Panc1 (cell line): Measurements from ENCODE around the gene UGT1A10. TPM values are rescaled to one million over a fixed set of nuclear protein-coding genes. Genes with fewer than 3 reads are reported as not detected.

Experiments
- ATAC-seq: fragments of 200-7000 bp; cut with Tn5 transposase; 2 replicates; pipeline ENCODE4 v1.9.1; 2020; ENCODE audit warnings: mild to moderate bottlenecking, moderate library complexity
- BruUV-seq: library from RNA; stranded (reverse); fragments of 400-500 nt; replicated peaks from 2 replicates; lab custom pipeline; 2021; lab: Mats Ljungman, UMichigan
- CTCF ChIA-PET: fragments of 300-600 bp; sonication (Branson Sonifier 250); formaldehyde crosslinking; loops from one replicate; lab custom pipeline; 2022; ENCODE audit warnings: antibody characterized with exemption; lab: Charles Lee
- POLR2A ChIA-PET: fragments of 300-600 bp; sonication (Branson Sonifier 250); formaldehyde crosslinking; loops from one replicate; lab custom pipeline; 2022; ENCODE audit warnings: antibody characterized with exemption; lab: Charles Lee
- DNase-seq: peaks from one replicate; pipeline ENCODE4 v3.0.0-alpha.2; 2010; ENCODE audit warnings: low read depth, low spot score
- H3K27ac ChIP-seq: 2 replicates; pipeline ENCODE4 v1.5.1; 2011; ENCODE audit warnings: mild to moderate bottlenecking, low read length, inconsistent platforms
- H3K27me3 ChIP-seq: fragments of 200-500 bp; sonication (Bioruptor generic); 2 replicates; pipeline ENCODE4 v1.6.0; 2014; ENCODE audit warnings: low read length, inconsistent platforms; ENCODE audit not compliant: control insufficient read depth, insufficient read depth
- H3K36me3 ChIP-seq: fragments of 200-500 bp; sonication (Bioruptor generic); 2 replicates; pipeline ENCODE4 v1.5.1; 2014; ENCODE audit warnings: inconsistent platforms, mild to moderate bottlenecking, low read length, moderate library complexity; ENCODE audit not compliant: control insufficient read depth, insufficient read depth
- H3K4me1 ChIP-seq: 2 replicates; pipeline ENCODE4 v1.5.1; 2011; ENCODE audit warnings: inconsistent platforms, mild to moderate bottlenecking, low read length, moderate library complexity; ENCODE audit not compliant: control insufficient read depth, insufficient read depth
- H3K4me3 ChIP-seq, 2 experiments: 2 replicates each; pipeline ENCODE4 v1.5.1; 2011 to 2012; ENCODE audit warnings: low read depth in 2 of 2, low read length in 2 of 2, mild to moderate bottlenecking in 2 of 2, inconsistent platforms in 1 of 2, moderate library complexity in 1 of 2
- H3K9me3 ChIP-seq: fragments of 200-500 bp; sonication (Bioruptor generic); 2 replicates; pipeline ENCODE4 v1.5.1; 2014; ENCODE audit warnings: low read depth, mild to moderate bottlenecking, inconsistent platforms, low read length, moderate library complexity; ENCODE audit not compliant: control insufficient read depth, insufficient read depth
- POLR2AphosphoS5 ChIP-seq: IDR thresholded peaks from 2 replicates; pipeline ENCODE4 v1.6.1; 2012; ENCODE audit warnings: mild to moderate bottlenecking, low read depth, low read length, moderate library complexity
- REST ChIP-seq, 2 experiments: IDR thresholded peaks; 2 replicates each; pipeline ENCODE4 v1.6.1; 2011 to 2012; ENCODE audit warnings: low read depth in 2 of 2, control low read depth in 1 of 2, low read length in 1 of 2, mild to moderate bottlenecking in 1 of 2, moderate library complexity in 1 of 2; ENCODE audit not compliant: insufficient read depth in 1 of 2
- SIN3A ChIP-seq: IDR thresholded peaks from 2 replicates; pipeline ENCODE4 v1.6.1; 2012; ENCODE audit warnings: low read depth, mild to moderate bottlenecking, low read length, moderate library complexity, borderline replicate concordance; ENCODE audit not compliant: insufficient read depth
- TCF7L2 ChIP-seq: IDR thresholded peaks from 2 replicates; pipeline ENCODE4 v1.6.1; 2011; ENCODE audit warnings: mild to moderate bottlenecking, low read depth, low read length, inconsistent platforms
- in situ Hi-C: cut with HindIII; loops from 2 replicates; pipeline ENCODE4 v1.10.0; 2016; ENCODE audit warnings: low sequenced_read_pairs, low pct_unique_long_range_greater_than_20kb
- intact Hi-C: fragments of 100-400 bp; cut with micrococcal nuclease; formaldehyde crosslinking; loops from one replicate; pipeline ENCODE4 v1.10.0; 2022; ENCODE audit not compliant: unreplicated experiment
- total RNA-seq: library from RNA; stranded (reverse); gene quantifications from one replicate; pipeline ENCODE4 v1.2.1, GENCODE V29; 2021; ENCODE audit not compliant: unreplicated experiment
- TF ChIP-seq, protein P1 (sequence below): fragments of 450-650 bp; IDR thresholded peaks from 2 replicates; pipeline ENCODE4 v1.5.1; 2017; ENCODE audit warnings: mild to moderate bottlenecking

Gene UGT1A10
- total RNA-seq, 1 experiment from 2014 or later, result not detected

DNA sequence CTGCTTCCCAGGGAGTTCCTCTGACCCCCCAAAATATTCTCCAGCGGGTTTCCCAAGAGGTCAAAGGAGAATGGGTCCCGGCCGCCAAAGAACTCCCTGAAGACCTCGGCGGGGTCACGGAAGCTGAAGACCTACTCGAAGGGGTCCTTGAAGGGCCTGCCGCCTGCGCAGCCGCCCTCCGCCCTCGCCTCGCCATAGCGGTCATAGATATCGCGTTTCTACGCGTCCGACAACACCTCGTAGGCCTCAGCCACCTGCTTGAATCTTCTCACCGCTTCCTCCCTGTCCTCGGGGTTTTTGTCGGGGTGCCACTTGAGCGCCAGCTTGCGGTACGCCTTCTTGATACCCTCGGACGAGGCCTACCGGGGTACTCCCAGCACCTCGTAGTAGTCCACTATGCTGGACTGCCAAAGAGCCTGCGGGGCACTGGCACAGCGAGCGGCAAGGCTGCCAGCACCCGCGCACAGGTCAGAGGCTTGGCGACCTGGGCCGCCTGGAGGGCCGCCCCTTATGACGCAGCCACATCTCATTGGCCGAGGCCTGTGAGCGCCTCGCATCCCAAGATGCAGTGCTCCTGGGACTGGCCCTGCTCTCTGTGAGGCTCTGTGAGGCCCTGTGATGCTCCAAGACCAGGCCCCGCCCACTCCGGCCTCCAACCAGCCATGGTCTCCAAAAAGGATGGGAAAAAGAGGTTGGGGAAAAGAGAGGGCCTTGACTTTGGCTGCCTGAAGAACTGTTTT is 118.8 kb downstream of the UGT1A10 start:
- H3K27ac ChIP-seq, result no peak overlapping the region
- DNase-seq, result no peak
- no peak for ATAC-seq
- CTCF ChIA-PET, result no interaction called here
- in situ Hi-C loops (no loop called here), intact Hi-C loops (no loop called here)
- no peak for TF ChIP-seq TCF7L2
- TF ChIP-seq SIN3A, result no peak
- TF ChIP-seq, protein P1, sequence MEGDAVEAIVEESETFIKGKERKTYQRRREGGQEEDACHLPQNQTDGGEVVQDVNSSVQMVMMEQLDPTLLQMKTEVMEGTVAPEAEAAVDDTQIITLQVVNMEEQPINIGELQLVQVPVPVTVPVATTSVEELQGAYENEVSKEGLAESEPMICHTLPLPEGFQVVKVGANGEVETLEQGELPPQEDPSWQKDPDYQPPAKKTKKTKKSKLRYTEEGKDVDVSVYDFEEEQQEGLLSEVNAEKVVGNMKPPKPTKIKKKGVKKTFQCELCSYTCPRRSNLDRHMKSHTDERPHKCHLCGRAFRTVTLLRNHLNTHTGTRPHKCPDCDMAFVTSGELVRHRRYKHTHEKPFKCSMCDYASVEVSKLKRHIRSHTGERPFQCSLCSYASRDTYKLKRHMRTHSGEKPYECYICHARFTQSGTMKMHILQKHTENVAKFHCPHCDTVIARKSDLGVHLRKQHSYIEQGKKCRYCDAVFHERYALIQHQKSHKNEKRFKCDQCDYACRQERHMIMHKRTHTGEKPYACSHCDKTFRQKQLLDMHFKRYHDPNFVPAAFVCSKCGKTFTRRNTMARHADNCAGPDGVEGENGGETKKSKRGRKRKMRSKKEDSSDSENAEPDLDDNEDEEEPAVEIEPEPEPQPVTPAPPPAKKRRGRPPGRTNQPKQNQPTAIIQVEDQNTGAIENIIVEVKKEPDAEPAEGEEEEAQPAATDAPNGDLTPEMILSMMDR, result no peak
- TF ChIP-seq REST (IDR thresholded peaks at IDR 0.05; ENCODE audit: insufficient read depth in 1 of 2, low read depth in 2 of 2, low read length in 1 of 2), result no peak
- no peak for TF ChIP-seq POLR2AphosphoS5
- no peak overlapping the region for H3K4me3 ChIP-seq
- no peaks in the 10 kb centered on the region for H3K4me1 ChIP-seq
- POLR2A ChIA-PET, result no interaction called here
- no peaks in the 10 kb centered on the region for H3K9me3 ChIP-seq
- no TSS peak for BruUV-seq
- H3K27me3 ChIP-seq, result no peaks in the 10 kb centered on the region
- no peaks in the 10 kb centered on the region for H3K36me3 ChIP-seq

DNA sequence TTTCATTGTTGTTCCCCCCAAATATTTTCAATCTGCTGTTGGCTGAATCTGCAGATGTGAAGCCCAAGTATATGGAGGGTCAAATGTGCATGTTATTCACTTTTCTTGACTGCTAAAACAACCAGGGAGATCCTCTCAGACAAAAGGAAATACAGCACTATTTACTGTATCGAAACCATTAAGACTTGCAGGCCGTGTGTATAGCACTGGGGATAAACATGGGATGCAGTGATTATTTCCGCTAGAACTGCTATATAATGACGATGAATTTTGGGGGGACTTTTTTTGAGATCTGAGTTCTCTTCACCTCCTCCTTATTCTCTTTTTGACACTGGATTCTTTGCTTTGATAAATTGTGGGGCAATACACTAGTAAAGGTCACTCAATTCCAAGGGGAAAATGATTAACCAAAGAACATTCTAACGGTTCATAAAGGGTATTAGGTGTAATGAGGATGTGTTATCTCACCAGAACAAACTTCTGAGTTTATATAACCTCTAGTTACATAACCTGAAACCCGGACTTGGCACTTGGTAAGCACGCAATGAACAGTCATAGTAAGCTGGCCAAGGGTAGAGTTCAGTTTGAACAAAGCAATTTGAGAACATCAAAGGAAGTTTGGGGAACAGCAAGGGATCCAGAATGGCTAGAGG is 120.3 kb downstream of the UGT1A10 start:
- in situ Hi-C loops, result no loop called here
- POLR2A ChIA-PET, result no interaction called here

More for the DNA sequence above, 120.3 kb downstream of the UGT1A10 start:
- CTCF ChIA-PET, result no interaction called here
- no peaks in the 10 kb centered on the region for H3K9me3 ChIP-seq
- H3K27me3 ChIP-seq, result no peaks in the 10 kb centered on the region
- no peaks in the 10 kb centered on the region for H3K36me3 ChIP-seq
- no TSS peak for BruUV-seq
- intact Hi-C loops, result no loop called here
- TF ChIP-seq REST (IDR thresholded peaks at IDR 0.05; ENCODE audit: insufficient read depth in 1 of 2, low read depth in 2 of 2, low read length in 1 of 2) (no peak), SIN3A (no peak), POLR2AphosphoS5 (no peak), TCF7L2 (no peak)
- TF ChIP-seq, protein P1, result no peak
- ATAC-seq, result no peak
- no peak overlapping the region for H3K27ac ChIP-seq
- DNase-seq, result no peak
- H3K4me1 ChIP-seq, result no peaks in the 10 kb centered on the region
- no peak overlapping the region for H3K4me3 ChIP-seq
